ENCODE results near the gene FXYD5. TPM values are rescaled to one million over a fixed set of nuclear protein-coding genes. Genes with fewer than 3 reads are reported as not detected.

Gene FXYD5
- total and polyA plus RNA-seq, 2 donors from 2014 or later: 41.9 to 84.5 TPM

DNA sequence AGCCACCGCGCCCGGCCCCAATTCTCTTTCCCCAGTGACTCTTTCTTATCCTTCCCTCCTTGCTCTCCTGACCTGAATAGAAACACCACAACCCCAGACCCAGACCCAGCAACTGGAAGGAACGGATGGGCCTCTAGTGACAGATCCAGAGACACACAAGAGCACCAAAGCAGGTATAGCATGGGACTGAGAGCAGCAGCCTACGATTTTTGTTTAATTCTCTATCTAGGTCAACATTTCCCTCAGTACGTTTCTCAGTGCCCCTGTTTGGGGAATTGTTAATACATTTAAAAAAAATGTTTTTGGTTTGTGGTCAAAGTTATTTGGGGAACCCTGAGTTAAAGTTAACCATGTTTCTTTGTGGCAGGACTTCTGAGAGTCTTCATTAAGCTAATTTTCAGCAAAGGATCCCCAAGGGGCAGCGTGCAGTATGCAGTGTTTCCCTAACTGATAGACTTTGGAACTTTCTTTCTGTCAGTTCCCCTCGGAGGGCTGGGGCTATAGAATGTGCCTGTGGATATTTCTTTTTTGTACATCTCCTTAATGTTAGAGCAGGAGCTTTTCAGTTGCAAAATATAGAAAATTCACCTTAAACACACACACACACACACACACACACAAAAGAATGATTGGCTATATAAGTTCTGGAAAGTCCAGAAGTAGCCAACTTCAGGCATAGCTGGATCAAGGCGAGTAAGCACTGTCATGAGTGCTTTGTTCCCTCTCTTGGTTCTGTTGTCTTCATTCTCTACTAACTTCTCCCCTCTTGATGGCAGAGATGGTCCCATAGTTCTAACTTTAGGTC, 6.3 kb downstream of the FXYD5 start:
- TF ChIP-seq, protein P1, sequence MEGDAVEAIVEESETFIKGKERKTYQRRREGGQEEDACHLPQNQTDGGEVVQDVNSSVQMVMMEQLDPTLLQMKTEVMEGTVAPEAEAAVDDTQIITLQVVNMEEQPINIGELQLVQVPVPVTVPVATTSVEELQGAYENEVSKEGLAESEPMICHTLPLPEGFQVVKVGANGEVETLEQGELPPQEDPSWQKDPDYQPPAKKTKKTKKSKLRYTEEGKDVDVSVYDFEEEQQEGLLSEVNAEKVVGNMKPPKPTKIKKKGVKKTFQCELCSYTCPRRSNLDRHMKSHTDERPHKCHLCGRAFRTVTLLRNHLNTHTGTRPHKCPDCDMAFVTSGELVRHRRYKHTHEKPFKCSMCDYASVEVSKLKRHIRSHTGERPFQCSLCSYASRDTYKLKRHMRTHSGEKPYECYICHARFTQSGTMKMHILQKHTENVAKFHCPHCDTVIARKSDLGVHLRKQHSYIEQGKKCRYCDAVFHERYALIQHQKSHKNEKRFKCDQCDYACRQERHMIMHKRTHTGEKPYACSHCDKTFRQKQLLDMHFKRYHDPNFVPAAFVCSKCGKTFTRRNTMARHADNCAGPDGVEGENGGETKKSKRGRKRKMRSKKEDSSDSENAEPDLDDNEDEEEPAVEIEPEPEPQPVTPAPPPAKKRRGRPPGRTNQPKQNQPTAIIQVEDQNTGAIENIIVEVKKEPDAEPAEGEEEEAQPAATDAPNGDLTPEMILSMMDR (IDR thresholded peaks at IDR 0.05; ENCODE audit: borderline replicate concordance, extremely low read depth, insufficient read depth): no peak
- intact Hi-C loops (cut with DNase I): no loop called here
- H3K9ac ChIP-seq (ENCODE audit: low read length in 3 of 3): no peak overlapping the region
- H3K4me3 ChIP-seq (ENCODE audit: low read length in 3 of 3): no peak overlapping the region
- H3K9me3 ChIP-seq (ENCODE audit: control insufficient read depth in 2 of 3, insufficient read depth in 1 of 3, low read length in 3 of 3): peaks cover 0 to 15% (median 0%) of the 10 kb centered on the region in 3 donors
- no peak overlapping the region for H3K27ac ChIP-seq (ENCODE audit: low read depth in 2 of 2, low read length in 2 of 2)
- no peaks in the 10 kb centered on the region for H3K27me3 ChIP-seq (ENCODE audit: control insufficient read depth, insufficient read depth, low read length)
- H3K4me1 ChIP-seq (ENCODE audit: control insufficient read depth in 2 of 3, insufficient read depth in 2 of 3, low read depth in 1 of 3, low read length in 3 of 3): no peaks in the 10 kb centered on the region
- DNase-seq: no peak
- FAIRE-seq: no peak
- no peaks in the 10 kb centered on the region for H3K36me3 ChIP-seq (ENCODE audit: control insufficient read depth in 2 of 3, insufficient read depth in 3 of 3, low read length in 3 of 3)

DNA sequence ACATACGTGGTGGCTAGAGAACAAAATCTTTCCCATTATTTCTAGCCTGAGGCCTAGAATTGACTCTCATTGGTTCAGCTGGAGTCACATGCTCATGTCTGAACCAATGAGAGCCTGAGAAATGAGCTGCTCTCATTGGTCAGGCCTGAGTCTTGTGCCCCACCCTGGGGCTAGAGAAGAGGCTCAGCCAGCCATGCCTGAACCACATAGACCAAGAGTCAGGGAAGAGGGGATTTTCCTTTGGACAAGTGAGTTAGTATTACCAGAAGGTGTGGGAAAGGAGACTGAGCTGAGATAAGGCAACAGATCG, 6.9 kb downstream of the FXYD5 start:
- DNase-seq (no peak), FAIRE-seq (no peak)
- H3K27ac ChIP-seq (ENCODE audit: low read depth in 2 of 2, low read length in 2 of 2): no peak overlapping the region
- H3K4me3 ChIP-seq (ENCODE audit: low read length in 3 of 3): no peak overlapping the region
- intact Hi-C loops (cut with DNase I): no loop called here
- no peaks in the 10 kb centered on the region for H3K4me1 ChIP-seq (ENCODE audit: control insufficient read depth in 2 of 3, insufficient read depth in 2 of 3, low read depth in 1 of 3, low read length in 3 of 3)
- H3K36me3 ChIP-seq (ENCODE audit: control insufficient read depth in 2 of 3, insufficient read depth in 3 of 3, low read length in 3 of 3): no peaks in the 10 kb centered on the region
- H3K9ac ChIP-seq (ENCODE audit: low read length in 3 of 3): no peak overlapping the region
- TF ChIP-seq, protein P1 (IDR thresholded peaks at IDR 0.05; ENCODE audit: borderline replicate concordance, extremely low read depth, insufficient read depth): no peak
- no peaks in the 10 kb centered on the region for H3K27me3 ChIP-seq (ENCODE audit: control insufficient read depth, insufficient read depth, low read length)
- H3K9me3 ChIP-seq (ENCODE audit: control insufficient read depth in 2 of 3, insufficient read depth in 1 of 3, low read length in 3 of 3): peaks cover 0 to 21% (median 0%) of the 10 kb centered on the region in 3 donors

DNA sequence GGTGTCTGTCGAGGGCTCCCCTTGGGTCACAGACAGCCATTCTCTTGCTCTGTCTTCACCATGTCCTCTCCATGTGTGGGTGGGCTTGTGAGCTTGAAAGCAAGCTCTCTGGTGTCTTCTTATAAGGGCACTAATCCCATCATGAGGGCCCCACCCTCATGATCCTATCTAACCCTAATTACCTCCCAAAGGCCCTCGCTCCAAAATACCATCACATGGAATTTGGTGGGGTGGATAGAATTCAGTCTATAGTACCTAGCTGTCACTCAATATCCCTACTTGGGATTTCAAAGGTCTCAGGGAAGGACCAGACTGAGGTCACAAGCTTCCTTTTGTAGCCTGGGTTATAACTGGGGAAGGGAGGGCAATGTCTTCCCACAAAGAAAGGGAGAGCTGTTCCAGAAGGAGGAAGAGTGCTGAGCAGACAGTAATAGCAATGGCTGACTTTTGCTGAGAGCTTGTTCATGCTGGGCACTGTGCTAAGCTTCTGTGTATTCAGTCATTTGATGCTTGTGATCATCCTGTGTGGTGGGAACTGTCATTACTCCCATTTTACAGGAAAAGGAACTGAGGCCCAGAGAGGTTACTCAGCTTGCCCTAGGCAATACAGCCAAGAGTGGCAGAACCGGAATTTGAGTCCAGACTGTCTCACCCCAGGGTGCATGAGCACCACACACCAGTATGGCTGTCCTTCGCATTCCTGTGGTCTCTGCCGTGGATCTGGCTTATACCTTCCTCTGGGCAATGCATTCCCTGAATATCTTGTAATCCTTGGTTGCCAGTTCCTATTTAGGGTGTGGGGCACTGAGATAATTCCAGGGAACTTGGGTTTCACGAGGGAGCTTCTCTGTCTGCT, 8.2 kb downstream of the FXYD5 start:
- H3K4me1 ChIP-seq (ENCODE audit: control insufficient read depth in 2 of 3, insufficient read depth in 2 of 3, low read depth in 1 of 3, low read length in 3 of 3): no peaks in the 10 kb centered on the region
- no peaks in the 10 kb centered on the region for H3K36me3 ChIP-seq (ENCODE audit: control insufficient read depth in 2 of 3, insufficient read depth in 3 of 3, low read length in 3 of 3)
- no peak for FAIRE-seq
- H3K27me3 ChIP-seq (ENCODE audit: control insufficient read depth, insufficient read depth, low read length): no peaks in the 10 kb centered on the region
- no peak overlapping the region for H3K9ac ChIP-seq (ENCODE audit: low read length in 3 of 3)
- intact Hi-C loops (cut with DNase I): no loop called here
- DNase-seq: no peak
- no peak overlapping the region for H3K4me3 ChIP-seq (ENCODE audit: low read length in 3 of 3)
- TF ChIP-seq, protein P1 (IDR thresholded peaks at IDR 0.05; ENCODE audit: borderline replicate concordance, extremely low read depth, insufficient read depth): no peak
- no peak overlapping the region for H3K27ac ChIP-seq (ENCODE audit: low read depth in 2 of 2, low read length in 2 of 2)
- peaks cover 0 to 23% (median 0%) of the 10 kb centered on the region in 3 donors for H3K9me3 ChIP-seq (ENCODE audit: control insufficient read depth in 2 of 3, insufficient read depth in 1 of 3, low read length in 3 of 3)
